CD4-positive, alpha-beta T cell (primary cell): ENCODE results near the gene PLCL1. TPM values are rescaled to one million over a fixed set of nuclear protein-coding genes. Genes with fewer than 3 reads are reported as not detected.
A peak's percentile ranks its signal among the peaks of the same experiment; 100 is the strongest.

Experiments used
- ATAC-seq: fragments of 200-7000 bp; cut with Tn5 transposase; one replicate; pipeline ENCODE4 v1.10.0; 2022; ENCODE audit warnings: mild to moderate bottlenecking; ENCODE audit not compliant: poor library complexity
- CTCF ChIA-PET: fragments of 350-600 bp; sonication (Branson Sonifier 250); formaldehyde crosslinking; loops from one replicate; lab custom pipeline; 2021; ENCODE audit warnings: antibody characterized with exemption, inconsistent platforms; lab: Charles Lee
- POLR2A ChIA-PET: fragments of 350-600 bp; sonication (Branson Sonifier 250); formaldehyde crosslinking; loops from one replicate; lab custom pipeline; 2021; ENCODE audit warnings: antibody characterized with exemption, inconsistent platforms; lab: Charles Lee
- DNase-seq, 14 experiments: peaks; one replicate each; pipeline ENCODE4 v3.0.0-alpha.2; 2013 to 2020; ENCODE audit warnings: mixed read lengths in 2 of 14
- H3K27ac ChIP-seq, 2 donors: one replicate each; pipeline versions ENCODE4 v1.5.1 to v1.7.0; 2013; ENCODE audit warnings: low read length in 2 of 2, low read depth in 1 of 2, mild to moderate bottlenecking in 1 of 2
- H3K27me3 ChIP-seq, 2 experiments: 1 replicate in 1 of 2; 2 replicates in 1 of 2; pipeline versions ENCODE4 v1.6.1 to v1.7.0; 2013; ENCODE audit warnings: low read length in 2 of 2, control low read depth in 1 of 2, mild to moderate bottlenecking in 1 of 2, moderate library complexity in 1 of 2; ENCODE audit not compliant: insufficient read depth in 2 of 2, control insufficient read depth in 1 of 2
- H3K36me3 ChIP-seq: one replicate; pipeline ENCODE4 v1.6.1; 2013; ENCODE audit warnings: low read length, control low read depth; ENCODE audit not compliant: insufficient read depth
- H3K4me1 ChIP-seq: one replicate; pipeline ENCODE4 v1.6.1; 2013; ENCODE audit warnings: low read length, control low read depth; ENCODE audit not compliant: insufficient read depth
- H3K4me3 ChIP-seq: one replicate; pipeline ENCODE4 v1.5.1; 2013; ENCODE audit warnings: mild to moderate bottlenecking, low read length, moderate library complexity
- H3K9me3 ChIP-seq, 2 experiments: 1 replicate in 1 of 2; 2 replicates in 1 of 2; pipeline versions ENCODE4 v1.6.1 to v1.7.0; 2013; ENCODE audit warnings: low read length in 2 of 2, mild to moderate bottlenecking in 2 of 2, control low read depth in 1 of 2, moderate library complexity in 1 of 2; ENCODE audit not compliant: control insufficient read depth in 1 of 2, insufficient read depth in 1 of 2
- H3K27ac Mint-ChIP-seq: one replicate; pipeline ENCODE4 v1.8.0; 2020; ENCODE audit warnings: mixed read lengths
- H3K27me3 Mint-ChIP-seq: one replicate; pipeline ENCODE4 v1.8.0; 2021; ENCODE audit warnings: mixed read lengths
- H3K36me3 Mint-ChIP-seq: one replicate; pipeline ENCODE4 v1.8.0; 2021; ENCODE audit warnings: low read depth, mixed read lengths
- H3K4me1 Mint-ChIP-seq: one replicate; pipeline ENCODE4 v1.8.0; 2021; ENCODE audit warnings: low read depth, mixed read lengths
- H3K4me3 Mint-ChIP-seq: one replicate; pipeline ENCODE4 v1.8.0; 2020; ENCODE audit warnings: mild to moderate bottlenecking, mixed read lengths
- H3K9me3 Mint-ChIP-seq: one replicate; pipeline ENCODE4 v1.8.0; 2020; ENCODE audit warnings: mixed read lengths
- intact Hi-C, 2 experiments: fragments of 100-400 bp; cut with DNase I in 1 of 2; cut with micrococcal nuclease in 1 of 2; formaldehyde crosslinking; loops; one replicate each; pipeline versions ENCODE4 v1.15.1 to v1.9.0; 2023 to 2025; cut with DNase I, micrococcal nuclease
- total RNA-seq, 174 experiments: library from RNA in 2 of 174; stranded (reverse) in 2 of 174; gene quantifications; one replicate each; pipeline ENCODE4 v1.2.3 and lab custom pipeline; 2021 to 2026
- TF ChIP-seq, protein P1 (sequence below): fragments of 200-600 bp; IDR thresholded peaks from one replicate; pipeline ENCODE4 v1.8.0; 2022; ENCODE audit warnings: antibody characterized with exemption, mild to moderate bottlenecking

The PLCL1 gene
- total RNA-seq, 2 experiments from 2014 or later: 27.0 to 28.3 TPM

DNA sequence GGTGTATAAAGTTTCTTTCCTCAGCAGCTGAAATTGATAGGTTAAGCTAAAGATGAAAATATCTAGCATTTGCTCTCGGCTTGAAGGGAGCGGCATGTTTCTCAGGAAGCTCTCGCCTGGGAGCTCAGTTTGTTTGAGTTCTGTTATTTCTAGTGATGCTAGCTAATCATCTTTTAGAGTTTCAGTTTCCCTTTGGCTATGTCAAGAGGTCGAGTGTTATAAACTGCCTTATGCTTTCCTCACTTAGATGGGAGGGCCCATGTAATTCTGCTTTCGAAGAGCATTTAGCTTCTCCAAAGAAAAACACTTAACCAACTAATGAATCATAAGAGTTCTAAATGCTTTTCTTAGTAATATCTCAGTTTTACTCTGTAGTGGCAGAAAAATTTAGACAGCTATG lies 33.6 kb downstream of the PLCL1 start:
- H3K27me3 Mint-ChIP-seq: no peaks in the 10 kb centered on the region
- TF ChIP-seq, protein P1, sequence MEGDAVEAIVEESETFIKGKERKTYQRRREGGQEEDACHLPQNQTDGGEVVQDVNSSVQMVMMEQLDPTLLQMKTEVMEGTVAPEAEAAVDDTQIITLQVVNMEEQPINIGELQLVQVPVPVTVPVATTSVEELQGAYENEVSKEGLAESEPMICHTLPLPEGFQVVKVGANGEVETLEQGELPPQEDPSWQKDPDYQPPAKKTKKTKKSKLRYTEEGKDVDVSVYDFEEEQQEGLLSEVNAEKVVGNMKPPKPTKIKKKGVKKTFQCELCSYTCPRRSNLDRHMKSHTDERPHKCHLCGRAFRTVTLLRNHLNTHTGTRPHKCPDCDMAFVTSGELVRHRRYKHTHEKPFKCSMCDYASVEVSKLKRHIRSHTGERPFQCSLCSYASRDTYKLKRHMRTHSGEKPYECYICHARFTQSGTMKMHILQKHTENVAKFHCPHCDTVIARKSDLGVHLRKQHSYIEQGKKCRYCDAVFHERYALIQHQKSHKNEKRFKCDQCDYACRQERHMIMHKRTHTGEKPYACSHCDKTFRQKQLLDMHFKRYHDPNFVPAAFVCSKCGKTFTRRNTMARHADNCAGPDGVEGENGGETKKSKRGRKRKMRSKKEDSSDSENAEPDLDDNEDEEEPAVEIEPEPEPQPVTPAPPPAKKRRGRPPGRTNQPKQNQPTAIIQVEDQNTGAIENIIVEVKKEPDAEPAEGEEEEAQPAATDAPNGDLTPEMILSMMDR: no peak
- H3K36me3 Mint-ChIP-seq: peaks cover 12% of the 10 kb centered on the region
- intact Hi-C loops: loop anchor here (1.0 to 10.0 kb wide), 7 partner anchors 31 to 216 kb away; partner anchors contain the start of gene PLCL1 (in 1 of the 2)
- Histone ChIP-seq H3K4me1 (peaks cover 20% of the 10 kb centered on the region), H3K27me3 (no peaks in the 10 kb centered on the region), H3K36me3 (no peaks in the 10 kb centered on the region), H3K4me3 (peak overlapping the region; percentile 4), H3K27ac (peak overlapping the region; percentile 6 to 47), H3K9me3 (no peaks in the 10 kb centered on the region)
- ATAC-seq: peak; percentile 87
- H3K4me3 Mint-ChIP-seq: peak overlapping the region; percentile 87
- H3K4me1 Mint-ChIP-seq: peaks cover 73% of the 10 kb centered on the region
- peaks cover 5% of the 10 kb centered on the region for H3K9me3 Mint-ChIP-seq
- POLR2A ChIA-PET: interaction anchor here (0.7 to 3.6 kb wide), 19 partner anchors 9 to 403 kb away, joined by 3 to 30 read pairs (median 6); partner anchors contain the start of genes MARS2, PLCL1 and SF3B1
- CTCF ChIA-PET: interaction anchor here (0.7 to 2.8 kb wide), 10 partner anchors 8 to 38 kb away, joined by 3 to 14 read pairs (median 4); partner anchors contain the start of gene PLCL1
- peak overlapping the region; percentile 95 for H3K27ac Mint-ChIP-seq
- peak in 5 of 14 experiments; percentile 8 to 74 (median 66) for DNase-seq

DNA sequence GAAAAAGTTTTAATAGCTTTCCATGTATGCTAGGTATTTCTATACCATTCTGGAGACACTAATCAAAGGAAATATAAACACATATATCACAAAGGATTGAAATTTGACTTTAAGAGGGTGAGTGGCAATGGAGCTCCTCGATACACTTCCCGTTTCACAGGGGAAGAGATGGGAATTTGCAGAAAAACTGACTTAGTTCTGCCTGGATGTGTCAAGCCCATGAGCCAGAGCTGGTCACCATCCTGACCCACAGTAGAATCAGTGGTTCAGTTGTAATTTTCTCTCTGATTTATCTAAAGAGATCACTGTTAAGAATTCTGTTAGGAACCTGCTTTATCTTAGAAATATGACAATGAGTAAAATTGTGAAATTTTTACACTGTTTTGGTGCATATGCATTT lies 34.2 kb downstream of the PLCL1 start:
- no peaks in the 10 kb centered on the region for H3K36me3 ChIP-seq

DNA sequence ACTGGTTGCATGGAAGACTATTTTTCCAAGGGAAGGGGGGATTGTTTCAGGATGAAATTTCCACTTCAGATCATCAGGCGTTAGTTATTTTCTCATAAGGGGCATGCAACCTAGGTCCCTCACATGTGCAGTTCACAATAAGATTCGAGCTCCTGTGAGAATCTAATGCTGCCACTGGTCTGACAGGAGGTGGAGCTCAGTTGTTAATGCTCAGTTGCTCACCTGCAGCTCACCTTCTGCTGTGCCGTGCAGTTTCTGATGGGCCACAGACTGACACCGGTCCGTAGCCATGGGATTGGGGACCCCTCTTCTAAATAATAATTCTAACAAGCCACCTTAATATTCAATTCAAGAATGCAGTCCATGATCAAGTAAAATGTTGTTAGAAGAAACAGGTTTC lies 34.9 kb downstream of the PLCL1 start:
- intact Hi-C loops: loop anchor here (2.0 to 10.0 kb wide), 6 partner anchors 29 to 155 kb away; partner anchors contain the start of gene PLCL1 (in 1 of the 2)
- Mint-ChIP-seq H3K4me3 (peak overlapping the region; percentile 87), H3K27ac (peak overlapping the region; percentile 95), H3K36me3 (peaks cover 3% of the 10 kb centered on the region), H3K9me3 (no peaks in the 10 kb centered on the region), H3K4me1 (peaks cover 82% of the 10 kb centered on the region), H3K27me3 (no peaks in the 10 kb centered on the region)
- ChIA-PET CTCF (interaction anchor here (1.3 kb wide), 1 partner anchor 26 kb away, joined by 3 read pairs; no protein-coding TSS in a partner anchor), POLR2A (interaction anchor here (0.8 to 3.6 kb wide), 7 partner anchors 8 to 405 kb away, joined by 4 to 30 read pairs (median 7); partner anchors contain the start of genes PLCL1 and SF3B1)
- H3K27ac ChIP-seq: no peak overlapping the region
- no peaks in the 10 kb centered on the region for H3K9me3 ChIP-seq
- no peaks in the 10 kb centered on the region for H3K27me3 ChIP-seq
- no peak overlapping the region for H3K4me3 ChIP-seq
- peaks cover 20% of the 10 kb centered on the region for H3K4me1 ChIP-seq
- TF ChIP-seq, protein P1: no peak
- no peaks in the 10 kb centered on the region for H3K36me3 ChIP-seq
- ATAC-seq (peak; percentile 40), DNase-seq (peak in 3 of 14 experiments; percentile 28 to 41 (median 35))

More for the DNA sequence above, 34.2 kb downstream of the PLCL1 start:
- H3K27me3 ChIP-seq: no peaks in the 10 kb centered on the region
- TF ChIP-seq, protein P1: no peak
- Mint-ChIP-seq H3K36me3 (peaks cover 7% of the 10 kb centered on the region), H3K9me3 (peaks cover 2% of the 10 kb centered on the region), H3K27me3 (no peaks in the 10 kb centered on the region), H3K27ac (peak overlapping the region; percentile 95), H3K4me3 (peak overlapping the region; percentile 87), H3K4me1 (peaks cover 78% of the 10 kb centered on the region)
- H3K9me3 ChIP-seq: no peaks in the 10 kb centered on the region
- intact Hi-C loops: loop anchor here (1.0 to 10.0 kb wide), 7 partner anchors 30 to 216 kb away; partner anchors contain the start of gene PLCL1 (in 1 of the 2)
- peak overlapping the region; percentile 6 to 47 for H3K27ac ChIP-seq
- POLR2A ChIA-PET: interaction anchor here (1.0 to 3.6 kb wide), 16 partner anchors 9 to 404 kb away, joined by 3 to 30 read pairs (median 8); partner anchors contain the start of genes MARS2, PLCL1 and SF3B1
- peak overlapping the region; percentile 4 for H3K4me3 ChIP-seq
- peaks cover 20% of the 10 kb centered on the region for H3K4me1 ChIP-seq
- DNase-seq (peak in 1 of 14 experiments; percentile 18), ATAC-seq (no peak)
- CTCF ChIA-PET: interaction anchor here (0.8 to 2.8 kb wide), 8 partner anchors 7 to 38 kb away, joined by 3 to 14 read pairs (median 4); partner anchors contain the start of gene PLCL1
